DND-41 (cell line): ENCODE data around the gene ETV1.

Source experiments
- ATAC-seq: fragments of 200-7000 bp; cut with Tn5 transposase; 3 replicates; pipeline ENCODE4 v1.9.1; 2021; ENCODE audit warnings: low read depth; ENCODE audit not compliant: insufficient read depth
- DNase-seq: peaks from one replicate; pipeline ENCODE4 v3.0.0-alpha.2; 2020
- H2AFZ ChIP-seq: 2 replicates; pipeline ENCODE4 v1.6.0; 2012; ENCODE audit warnings: low read depth, low read length
- H3K27ac ChIP-seq: 2 replicates; pipeline ENCODE4 v1.5.1; 2012; ENCODE audit warnings: low read length, inconsistent platforms
- H3K27me3 ChIP-seq: fragments of 200-600 bp; sonication (generic); 2 replicates; pipeline ENCODE4 v1.6.0; 2012; ENCODE audit warnings: low read length, mild to moderate bottlenecking, inconsistent platforms; ENCODE audit not compliant: insufficient read depth, poor library complexity
- H3K36me3 ChIP-seq: 2 replicates; pipeline ENCODE4 v1.5.1; 2012; ENCODE audit warnings: low read length, inconsistent platforms; ENCODE audit not compliant: insufficient read depth
- H3K4me1 ChIP-seq: 2 replicates; pipeline ENCODE4 v1.5.1; 2012; ENCODE audit warnings: mild to moderate bottlenecking, low read length; ENCODE audit not compliant: insufficient read depth
- H3K4me2 ChIP-seq: 2 replicates; pipeline ENCODE4 v1.6.0; 2012; ENCODE audit warnings: mild to moderate bottlenecking, moderate library complexity, low read length, inconsistent platforms; ENCODE audit not compliant: insufficient read depth
- H3K4me3 ChIP-seq, 2 experiments: fragments of 200-600 bp in 1 of 2; shearing (Covaris generic) in 1 of 2; 2 replicates each; pipeline ENCODE4 v1.5.1; 2012 to 2016; ENCODE audit warnings: inconsistent platforms in 2 of 2, low read length in 2 of 2, mild to moderate bottlenecking in 2 of 2, low read depth in 1 of 2, moderate library complexity in 1 of 2
- H3K79me2 ChIP-seq: 2 replicates; pipeline ENCODE4 v1.6.0; 2012; ENCODE audit warnings: low read length, inconsistent platforms; ENCODE audit not compliant: insufficient read depth
- H3K9ac ChIP-seq: 2 replicates; pipeline ENCODE4 v1.6.0; 2012; ENCODE audit warnings: low read depth, mild to moderate bottlenecking, inconsistent platforms, low read length, moderate library complexity
- H3K9me3 ChIP-seq: 2 replicates; pipeline ENCODE4 v1.5.1; 2012; ENCODE audit warnings: low read length, moderate library complexity, mild to moderate bottlenecking, inconsistent platforms; ENCODE audit not compliant: insufficient read depth, severe bottlenecking
- H4K20me1 ChIP-seq: 2 replicates; pipeline ENCODE4 v1.6.0; 2012; ENCODE audit warnings: low read length; ENCODE audit not compliant: insufficient read depth
- CTCF ChIP-seq: IDR thresholded peaks from 2 replicates; pipeline ENCODE4 v1.5.1; 2012; ENCODE audit warnings: borderline replicate concordance, low read length, moderate library complexity, mild to moderate bottlenecking; ENCODE audit not compliant: poor library complexity, severe bottlenecking; ENCODE audit errors: extremely low read depth
- EZH2 ChIP-seq: IDR thresholded peaks from 3 replicates; pipeline ENCODE4 v1.6.1; 2012; ENCODE audit warnings: borderline replicate concordance, low read depth, mild to moderate bottlenecking, moderate library complexity, low read length, inconsistent platforms; ENCODE audit not compliant: severe bottlenecking

The ETV1 gene

GRCh38 chr7:13986208-13986607 lies 3.3 kb downstream of the ETV1 start:
- no peaks in the 10 kb centered on the region for H3K4me1 ChIP-seq

GRCh38 chr7:13984831-13985685 lies 4.4 kb downstream of the ETV1 start:
- no peaks in the 10 kb centered on the region for H3K9me3 ChIP-seq
- no peaks in the 10 kb centered on the region for H3K4me1 ChIP-seq
- H3K27ac ChIP-seq, result no peak overlapping the region
- H2AFZ ChIP-seq, result no peak overlapping the region
- no peaks in the 10 kb centered on the region for H3K27me3 ChIP-seq
- H3K9ac ChIP-seq, result no peak overlapping the region
- H4K20me1 ChIP-seq, result no peaks in the 10 kb centered on the region
- TF ChIP-seq EZH2 (no peak), CTCF (no peak)
- no peaks in the 10 kb centered on the region for H3K36me3 ChIP-seq
- no peak for ATAC-seq
- H3K79me2 ChIP-seq, result no peaks in the 10 kb centered on the region
- H3K4me2 ChIP-seq, result no peak overlapping the region
- DNase-seq, result no peak
- no peak overlapping the region for H3K4me3 ChIP-seq

More at GRCh38 chr7:13986208-13986607, 3.3 kb downstream of the ETV1 start:
- Histone ChIP-seq H3K9me3 (peaks cover 3% of the 10 kb centered on the region), H3K27me3 (no peaks in the 10 kb centered on the region), H3K9ac (no peak overlapping the region), H3K4me2 (no peak overlapping the region), H3K36me3 (no peaks in the 10 kb centered on the region), H3K27ac (no peak overlapping the region), H3K4me3 (no peak overlapping the region), H3K79me2 (no peaks in the 10 kb centered on the region), H2AFZ (no peak overlapping the region), H4K20me1 (no peaks in the 10 kb centered on the region)
- DNase-seq (no peak), ATAC-seq (no peak)
- no peak for TF ChIP-seq EZH2
- TF ChIP-seq CTCF, result no peak

- Histone ChIP-seq H3K79me2 (no peaks in the 10 kb centered on the region), H3K4me1 (no peaks in the 10 kb centered on the region), H2AFZ (no peak overlapping the region), H3K27ac (no peak overlapping the region), H3K9me3 (no peaks in the 10 kb centered on the region), H4K20me1 (no peaks in the 10 kb centered on the region), H3K9ac (no peak overlapping the region), H3K27me3 (no peaks in the 10 kb centered on the region), H3K4me2 (no peak overlapping the region), H3K4me3 (no peak overlapping the region), H3K36me3 (no peaks in the 10 kb centered on the region)
- DNase-seq, result no peak
- no peak for ATAC-seq
- no peak for TF ChIP-seq EZH2
- no peak for TF ChIP-seq CTCF
These were observed 5.4 kb downstream of the ETV1 start for GRCh38 chr7:13984061-13984460.
